ENCODE data around the gene MIDN. TPM values are rescaled to one million over a fixed set of nuclear protein-coding genes. Genes with fewer than 3 reads are reported as not detected.

MIDN gene
- total and polyA plus RNA-seq, 3 experiments from 2014 or later, result 14.6 to 45.3 (median 39.8) TPM

DNA sequence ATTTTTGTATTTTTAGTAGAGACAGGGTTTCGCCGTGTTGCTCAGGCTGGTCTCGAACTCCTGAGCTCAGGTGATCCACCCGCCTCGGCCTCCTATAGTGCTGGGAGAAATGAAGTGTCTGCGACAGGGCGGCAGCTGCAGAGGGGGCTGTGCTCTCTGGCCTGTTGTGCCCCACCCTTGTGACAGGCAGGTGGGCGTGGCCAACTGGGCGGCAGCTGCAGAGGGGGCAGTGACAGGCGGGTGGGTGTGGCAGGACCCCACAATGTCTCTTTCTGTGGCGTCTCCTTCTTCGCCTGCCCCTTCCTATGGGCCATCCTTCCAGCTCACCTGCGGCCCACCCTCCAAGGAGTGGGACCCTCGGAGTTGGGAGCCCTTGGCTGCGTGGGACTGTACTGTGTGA, 31.0 kb upstream of the MIDN start:
- Mint-ChIP-seq H3K4me3 (no peak overlapping the region), H3K27ac (peak overlapping the region in 1 of 8 donors; percentile 47), H3K4me1 (peaks cover 12 to 21% (median 13%) of the 10 kb centered on the region in 3 donors), H3K36me3 (peaks cover 0 to 34% (median 2%) of the 10 kb centered on the region in 3 donors), H3K27me3 (no peaks in the 10 kb centered on the region), H3K9me3 (no peaks in the 10 kb centered on the region)
- DNase-seq, result no peak
- POLR2A ChIA-PET, result interaction anchor here (0.6 kb wide), 1 partner anchor 338 kb away, joined by 3 read pairs; no protein-coding TSS in a partner anchor
- Histone ChIP-seq H3K36me3 (ENCODE audit: insufficient read depth, low read length) (peaks cover 7% of the 10 kb centered on the region), H3K4me1 (ENCODE audit: insufficient read depth, low read length) (peaks cover 16% of the 10 kb centered on the region), H3K27ac (ENCODE audit: low read depth, low read length) (no peak overlapping the region), H3K27me3 (ENCODE audit: insufficient read depth, low read length, poor library complexity, severe bottlenecking) (no peaks in the 10 kb centered on the region), H3K4me3 (ENCODE audit: low read length) (no peak overlapping the region), H3K9me3 (ENCODE audit: low read length) (no peaks in the 10 kb centered on the region)
- CTCF ChIA-PET, result interaction anchor here (0.8 to 1.2 kb wide), 2 partner anchors 27 to 83 kb away, joined by 3 read pairs; no protein-coding TSS in a partner anchor

DNA sequence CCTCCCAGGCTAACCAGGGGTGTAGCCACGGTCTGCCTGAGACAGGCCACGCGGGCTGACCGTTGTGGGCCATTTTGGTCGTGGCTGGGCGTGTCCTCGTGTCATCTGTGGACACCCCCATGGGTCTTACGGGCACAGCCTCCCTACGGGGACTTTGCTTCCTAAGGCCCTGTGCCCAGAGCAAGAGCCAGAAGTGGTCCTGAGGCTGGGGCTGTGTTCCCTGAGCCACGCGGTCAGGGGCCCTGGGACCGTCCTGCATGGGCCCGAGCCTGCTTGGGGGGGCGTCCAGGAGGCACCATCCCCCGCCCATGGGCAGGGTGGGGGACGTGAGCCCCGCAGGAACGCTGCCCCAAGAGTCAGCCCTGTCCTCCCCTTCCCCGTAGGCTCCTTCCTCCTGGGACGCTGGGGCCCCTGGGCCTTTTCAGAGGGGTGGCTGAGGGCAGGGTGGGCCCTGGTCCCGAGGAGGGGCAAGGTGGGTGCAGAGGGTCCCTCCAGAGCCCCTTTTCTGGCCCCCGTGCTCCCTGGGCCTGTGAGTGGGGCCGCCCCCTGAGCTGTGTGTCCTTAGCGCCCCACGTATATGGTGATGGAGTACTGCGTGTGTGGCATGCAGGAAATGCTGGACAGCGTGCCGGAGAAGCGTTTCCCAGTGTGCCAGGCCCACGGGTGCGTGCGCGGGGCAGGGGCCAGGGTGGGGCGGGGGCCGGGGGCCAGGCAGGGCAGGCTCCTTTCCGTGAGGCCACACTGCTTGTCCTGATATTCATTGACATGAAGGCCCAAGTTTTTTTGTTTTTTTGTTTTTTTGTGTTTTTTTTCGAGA, 29.4 kb upstream of the MIDN start:
- no peak for DNase-seq
- Histone ChIP-seq H3K4me3 (ENCODE audit: low read length) (no peak overlapping the region), H3K4me1 (ENCODE audit: insufficient read depth, low read length) (peaks cover 6% of the 10 kb centered on the region), H3K27ac (ENCODE audit: low read depth, low read length) (no peak overlapping the region), H3K27me3 (ENCODE audit: insufficient read depth, low read length, poor library complexity, severe bottlenecking) (no peaks in the 10 kb centered on the region), H3K36me3 (ENCODE audit: insufficient read depth, low read length) (peaks cover 7% of the 10 kb centered on the region), H3K9me3 (ENCODE audit: low read length) (no peaks in the 10 kb centered on the region)
- no peak overlapping the region for H3K4me3 Mint-ChIP-seq
- H3K4me1 Mint-ChIP-seq, result peaks cover 4 to 12% (median 5%) of the 10 kb centered on the region in 3 donors
- POLR2A ChIA-PET, result no interaction called here
- H3K27ac Mint-ChIP-seq, result no peak overlapping the region
- H3K9me3 Mint-ChIP-seq, result no peaks in the 10 kb centered on the region
- H3K36me3 Mint-ChIP-seq, result peaks cover 0 to 27% (median 0%) of the 10 kb centered on the region in 3 donors
- CTCF ChIA-PET, result interaction anchor here (1.7 kb wide), 1 partner anchor 25 kb away, joined by 3 read pairs; no protein-coding TSS in a partner anchor
- no peaks in the 10 kb centered on the region for H3K27me3 Mint-ChIP-seq

DNA sequence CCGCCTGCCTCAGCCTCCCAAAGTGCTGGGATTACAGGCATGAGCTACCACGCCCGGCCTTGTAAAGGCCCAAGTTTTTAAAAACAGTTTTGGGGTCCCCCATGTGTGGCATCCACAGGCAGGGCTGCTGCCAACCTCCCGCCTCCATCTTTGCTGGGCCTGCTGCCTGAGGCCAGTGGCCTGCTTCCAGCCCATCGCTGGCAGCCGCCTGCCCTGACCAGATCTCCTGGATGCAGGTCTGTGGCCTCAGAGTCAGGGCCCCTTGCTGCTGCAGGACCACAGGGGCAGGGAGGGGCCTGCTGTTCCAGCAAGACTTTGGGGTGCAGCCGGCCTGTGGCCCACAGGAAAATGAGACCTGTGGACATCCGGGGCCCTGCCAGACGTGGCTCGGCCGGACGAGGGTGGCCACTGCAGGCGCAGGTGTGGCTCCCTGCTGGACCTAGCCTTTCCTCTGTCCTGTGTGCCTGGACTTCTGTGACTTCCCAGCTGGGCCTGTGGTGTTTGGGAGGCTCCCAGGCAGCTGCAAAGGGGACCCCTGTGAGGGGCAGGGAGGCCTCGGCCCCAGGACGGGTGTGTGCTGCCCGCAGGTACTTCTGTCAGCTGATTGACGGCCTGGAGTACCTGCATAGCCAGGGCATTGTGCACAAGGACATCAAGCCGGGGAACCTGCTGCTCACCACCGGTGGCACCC, 28.5 kb upstream of the MIDN start:
- Histone ChIP-seq H3K27me3 (ENCODE audit: insufficient read depth, low read length, poor library complexity, severe bottlenecking) (no peaks in the 10 kb centered on the region), H3K4me3 (ENCODE audit: low read length) (no peak overlapping the region), H3K27ac (ENCODE audit: low read depth, low read length) (no peak overlapping the region), H3K4me1 (ENCODE audit: insufficient read depth, low read length) (no peaks in the 10 kb centered on the region), H3K36me3 (ENCODE audit: insufficient read depth, low read length) (peaks cover 7% of the 10 kb centered on the region), H3K9me3 (ENCODE audit: low read length) (no peaks in the 10 kb centered on the region)
- ChIA-PET POLR2A (no interaction called here), CTCF (interaction anchor here (1.7 kb wide), 1 partner anchor 26 kb away, joined by 3 read pairs; no protein-coding TSS in a partner anchor)
- no peak for DNase-seq
- Mint-ChIP-seq H3K4me3 (no peak overlapping the region), H3K27me3 (no peaks in the 10 kb centered on the region), H3K27ac (no peak overlapping the region), H3K9me3 (no peaks in the 10 kb centered on the region), H3K4me1 (peaks cover 0 to 7% (median 1%) of the 10 kb centered on the region in 3 donors), H3K36me3 (peaks cover 0 to 23% (median 0%) of the 10 kb centered on the region in 3 donors)

DNA sequence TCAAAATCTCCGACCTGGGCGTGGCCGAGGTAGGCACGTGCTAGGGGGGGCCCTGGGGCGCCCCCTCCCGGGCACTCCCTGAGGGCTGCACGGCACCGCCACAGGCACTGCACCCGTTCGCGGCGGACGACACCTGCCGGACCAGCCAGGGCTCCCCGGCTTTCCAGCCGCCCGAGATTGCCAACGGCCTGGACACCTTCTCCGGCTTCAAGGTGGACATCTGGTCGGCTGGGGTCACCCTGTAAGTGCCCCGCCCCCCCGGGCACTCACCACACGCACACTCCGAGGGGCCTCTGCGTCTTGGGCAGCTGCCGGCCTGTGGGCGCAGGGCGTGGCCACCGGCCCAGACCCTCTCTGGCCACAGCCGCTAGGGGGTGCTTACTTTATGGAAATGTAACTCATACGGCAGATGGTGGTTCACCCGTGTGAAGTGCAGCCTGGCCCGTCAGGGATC, 27.9 kb upstream of the MIDN start:
- H3K36me3 ChIP-seq (ENCODE audit: insufficient read depth, low read length), result peaks cover 7% of the 10 kb centered on the region
- peaks cover 0 to 7% (median 1%) of the 10 kb centered on the region in 3 donors for H3K4me1 Mint-ChIP-seq
- H3K27ac Mint-ChIP-seq, result no peak overlapping the region
- H3K4me3 Mint-ChIP-seq, result no peak overlapping the region
- no peaks in the 10 kb centered on the region for H3K27me3 ChIP-seq (ENCODE audit: insufficient read depth, low read length, poor library complexity, severe bottlenecking)
- POLR2A ChIA-PET, result interaction anchor here (0.6 kb wide), 1 partner anchor 78 kb away, joined by 3 read pairs; no protein-coding TSS in a partner anchor
- H3K36me3 Mint-ChIP-seq, result peaks cover 0 to 23% (median 0%) of the 10 kb centered on the region in 3 donors
- H3K27me3 Mint-ChIP-seq, result no peaks in the 10 kb centered on the region
- CTCF ChIA-PET, result interaction anchor here (1.6 to 1.7 kb wide), 2 partner anchors 26 to 108 kb away, joined by 3 read pairs; no protein-coding TSS in a partner anchor
- H3K9me3 ChIP-seq (ENCODE audit: low read length), result no peaks in the 10 kb centered on the region
- no peak for DNase-seq
- H3K27ac ChIP-seq (ENCODE audit: low read depth, low read length), result no peak overlapping the region
- no peaks in the 10 kb centered on the region for H3K4me1 ChIP-seq (ENCODE audit: insufficient read depth, low read length)
- H3K9me3 Mint-ChIP-seq, result no peaks in the 10 kb centered on the region
- no peak overlapping the region for H3K4me3 ChIP-seq (ENCODE audit: low read length)

DNA sequence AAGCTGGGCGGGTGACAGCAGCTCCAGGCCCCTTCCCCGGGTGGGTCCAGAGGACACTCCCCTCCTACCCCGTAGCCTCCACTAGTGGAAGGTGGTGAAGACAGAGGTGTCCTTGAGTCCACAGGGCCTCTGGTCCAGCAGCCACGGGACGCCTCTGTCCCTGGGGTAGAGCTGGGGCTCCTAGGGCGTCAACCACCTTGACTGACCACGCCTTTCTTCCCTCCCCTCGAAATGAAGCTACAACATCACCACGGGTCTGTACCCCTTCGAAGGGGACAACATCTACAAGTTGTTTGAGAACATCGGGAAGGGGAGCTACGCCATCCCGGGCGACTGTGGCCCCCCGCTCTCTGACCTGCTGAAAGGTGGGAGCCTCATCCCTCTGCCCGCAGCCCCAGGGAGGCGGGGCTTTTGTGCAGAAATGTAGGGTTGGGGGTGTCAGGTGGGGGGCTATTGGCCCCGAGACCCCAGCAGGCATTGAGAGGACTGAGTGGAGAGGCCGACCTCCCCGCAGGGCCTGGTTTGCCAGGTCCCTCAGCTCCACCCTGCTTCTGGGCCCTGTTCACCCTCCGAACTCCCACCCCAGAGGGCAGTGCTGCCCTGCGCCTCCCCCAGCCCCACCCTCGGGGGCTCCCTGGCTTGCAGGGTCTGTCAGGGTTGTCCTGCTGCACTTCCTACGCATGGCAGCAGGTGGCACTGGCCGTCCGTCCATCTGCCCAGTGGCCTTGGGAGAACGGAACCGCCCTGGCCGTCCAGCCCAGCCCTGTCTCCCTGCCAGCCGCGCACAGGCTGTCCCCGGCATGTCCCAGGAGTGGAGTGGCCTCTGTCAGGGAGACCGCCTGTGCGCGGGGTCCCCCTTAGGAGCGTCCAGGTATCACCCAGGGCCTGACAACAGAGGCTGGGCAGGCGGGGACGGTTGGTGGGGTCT, 27.1 kb upstream of the MIDN start:
- POLR2A ChIA-PET, result interaction anchor here (0.6 kb wide), 1 partner anchor 79 kb away, joined by 3 read pairs; no protein-coding TSS in a partner anchor
- CTCF ChIA-PET, result interaction anchor here (1.6 kb wide), 1 partner anchor 109 kb away, joined by 3 read pairs; no protein-coding TSS in a partner anchor
- Histone ChIP-seq H3K36me3 (ENCODE audit: insufficient read depth, low read length) (peaks cover 7% of the 10 kb centered on the region), H3K4me1 (ENCODE audit: insufficient read depth, low read length) (no peaks in the 10 kb centered on the region), H3K9me3 (ENCODE audit: low read length) (no peaks in the 10 kb centered on the region), H3K27me3 (ENCODE audit: insufficient read depth, low read length, poor library complexity, severe bottlenecking) (no peaks in the 10 kb centered on the region), H3K4me3 (ENCODE audit: low read length) (no peak overlapping the region), H3K27ac (ENCODE audit: low read depth, low read length) (no peak overlapping the region)
- Mint-ChIP-seq H3K27ac (no peak overlapping the region), H3K27me3 (no peaks in the 10 kb centered on the region), H3K4me3 (no peak overlapping the region), H3K4me1 (peaks cover 0 to 3% (median 1%) of the 10 kb centered on the region in 3 donors), H3K36me3 (peaks cover 0 to 19% (median 0%) of the 10 kb centered on the region in 3 donors), H3K9me3 (no peaks in the 10 kb centered on the region)
- DNase-seq, result no peak

DNA sequence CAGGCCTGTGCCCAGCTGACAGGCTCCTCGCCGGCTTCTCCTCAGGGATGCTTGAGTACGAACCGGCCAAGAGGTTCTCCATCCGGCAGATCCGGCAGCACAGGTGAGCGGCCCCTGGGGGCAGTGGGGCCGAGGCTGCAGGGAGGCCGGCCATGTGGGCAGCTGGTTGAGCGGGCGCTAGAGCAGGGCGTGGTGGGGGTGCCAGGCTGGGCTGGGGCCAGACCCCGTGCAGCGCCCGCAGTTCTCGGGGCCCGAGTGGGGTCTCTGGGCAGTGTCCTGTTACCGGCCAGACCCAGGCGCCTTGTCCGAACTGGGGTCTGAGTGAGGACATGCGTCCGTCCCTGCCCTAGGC, 26.5 kb upstream of the MIDN start:
- Histone ChIP-seq H3K27ac (ENCODE audit: low read depth, low read length) (no peak overlapping the region), H3K4me1 (ENCODE audit: insufficient read depth, low read length) (no peaks in the 10 kb centered on the region), H3K4me3 (ENCODE audit: low read length) (no peak overlapping the region), H3K9me3 (ENCODE audit: low read length) (no peaks in the 10 kb centered on the region), H3K36me3 (ENCODE audit: insufficient read depth, low read length) (peaks cover 7% of the 10 kb centered on the region), H3K27me3 (ENCODE audit: insufficient read depth, low read length, poor library complexity, severe bottlenecking) (no peaks in the 10 kb centered on the region)
- Mint-ChIP-seq H3K27me3 (no peaks in the 10 kb centered on the region), H3K4me1 (peaks cover 0 to 3% (median 1%) of the 10 kb centered on the region in 3 donors), H3K36me3 (peaks cover 0 to 15% (median 0%) of the 10 kb centered on the region in 3 donors), H3K9me3 (no peaks in the 10 kb centered on the region), H3K27ac (no peak overlapping the region), H3K4me3 (no peak overlapping the region)
- POLR2A ChIA-PET, result no interaction called here
- no peak for DNase-seq
- CTCF ChIA-PET, result interaction anchor here (1.6 kb wide), 1 partner anchor 109 kb away, joined by 3 read pairs; no protein-coding TSS in a partner anchor

DNA sequence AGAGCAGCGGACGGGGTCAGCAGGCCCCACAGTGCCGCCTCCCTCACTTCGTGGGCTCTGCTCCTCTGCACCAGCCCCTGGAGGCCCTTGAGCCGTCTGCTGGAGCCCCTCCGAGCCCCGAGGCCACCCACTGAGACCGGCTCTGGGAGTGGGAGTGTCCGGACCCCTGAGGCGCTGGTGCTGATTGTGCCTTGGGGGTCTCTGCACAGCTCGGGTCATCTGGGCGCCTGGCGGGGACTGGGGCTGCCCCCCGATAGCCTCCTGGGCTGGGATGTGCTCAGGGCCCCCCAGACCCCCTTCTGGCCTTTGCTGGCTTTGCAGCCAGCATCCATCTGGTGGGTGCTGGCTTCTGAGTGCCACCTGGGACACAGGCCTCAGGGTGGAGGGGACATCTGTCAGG, 26.0 kb upstream of the MIDN start:
- Mint-ChIP-seq H3K27ac (no peak overlapping the region), H3K4me3 (no peak overlapping the region), H3K4me1 (peaks cover 0 to 3% (median 0%) of the 10 kb centered on the region in 3 donors), H3K27me3 (no peaks in the 10 kb centered on the region), H3K36me3 (peaks cover 0 to 17% (median 0%) of the 10 kb centered on the region in 3 donors), H3K9me3 (no peaks in the 10 kb centered on the region)
- no peaks in the 10 kb centered on the region for H3K4me1 ChIP-seq (ENCODE audit: insufficient read depth, low read length)
- H3K36me3 ChIP-seq (ENCODE audit: insufficient read depth, low read length), result peaks cover 7% of the 10 kb centered on the region
- H3K27ac ChIP-seq (ENCODE audit: low read depth, low read length), result no peak overlapping the region
- DNase-seq, result no peak
- H3K27me3 ChIP-seq (ENCODE audit: insufficient read depth, low read length, poor library complexity, severe bottlenecking), result no peaks in the 10 kb centered on the region
- no peaks in the 10 kb centered on the region for H3K9me3 ChIP-seq (ENCODE audit: low read length)
- ChIA-PET POLR2A (no interaction called here), CTCF (interaction anchor here (1.0 kb wide), 1 partner anchor 29 kb away, joined by 5 read pairs; no protein-coding TSS in a partner anchor)
- H3K4me3 ChIP-seq (ENCODE audit: low read length), result no peak overlapping the region

Data from CD8-positive, alpha-beta memory T cell (primary cell).